Upper lobe of left lung (tissue), 4 donors: ENCODE measurements around the gene KLHL29.

Source experiments
- CTCF ChIP-seq, 6 experiments: fragments of 450-650 bp in 4 of 6; fragments of 200-600 bp in 2 of 6; sonication (generic) in 2 of 6; IDR thresholded peaks; one replicate each; pipeline ENCODE4 v1.5.1; 2016 to 2019; ENCODE audit warnings: antibody characterized with exemption in 6 of 6
- POLR2A ChIP-seq, 4 donors: fragments of 450-650 bp; IDR thresholded peaks; one replicate each; pipeline ENCODE4 v1.5.1; 2016 to 2017; ENCODE audit warnings: antibody characterized with exemption in 4 of 4, mild to moderate bottlenecking in 2 of 4

GRCh38 chr2:23510471-23510870 lies 125.5 kb downstream of the KLHL29 start:
- no peak for TF ChIP-seq CTCF (IDR thresholded peaks at IDR 0.05)
- no peak for TF ChIP-seq POLR2A (IDR thresholded peaks at IDR 0.05)
